Stomach (tissue), 9 donors: ENCODE measurements around the gene KRT4. TPM values are rescaled to one million over a fixed set of nuclear protein-coding genes. Genes with fewer than 3 reads are reported as not detected.

Source experiments
- DNase-seq, 2 donors: peaks; one replicate each; pipeline versions ENCODE4 v3.0.0 to v3.0.0-alpha.2; 2013 to 2019
- H3K27ac ChIP-seq, 5 donors: fragments of 200-600 bp in 4 of 5; sonication (generic) in 4 of 5; one replicate each; pipeline ENCODE4 v1.5.1; 2013 to 2019; ENCODE audit warnings: mild to moderate bottlenecking in 1 of 5, moderate library complexity in 1 of 5
- H3K27me3 ChIP-seq, 3 donors: fragments of 200-600 bp; sonication (generic); one replicate each; pipeline ENCODE4 v1.5.1; 2017 to 2019; ENCODE audit warnings: mixed run types in 1 of 3
- H3K36me3 ChIP-seq, 4 donors: fragments of 200-600 bp; sonication (generic); 1 replicate in 3 of 4; 2 replicates in 1 of 4; pipeline ENCODE4 v1.5.1; 2016 to 2019
- H3K4me1 ChIP-seq, 4 donors: fragments of 200-600 bp; sonication (generic); one replicate each; pipeline ENCODE4 v1.5.1; 2016 to 2019
- H3K4me3 ChIP-seq, 4 donors: fragments of 200-600 bp; sonication (generic) in 3 of 4; one replicate each; pipeline ENCODE4 v1.5.1; 2016 to 2019; ENCODE audit warnings: mild to moderate bottlenecking in 1 of 4
- H3K9me3 ChIP-seq, 4 donors: fragments of 200-600 bp; sonication (generic); one replicate each; pipeline ENCODE4 v1.5.1; 2016 to 2019
- CTCF ChIP-seq, 7 experiments: fragments of 450-650 bp in 4 of 7; fragments of 200-600 bp in 3 of 7; sonication (generic) in 3 of 7; IDR thresholded peaks; one replicate each; pipeline ENCODE4 v1.5.1; 2016 to 2019; ENCODE audit warnings: antibody characterized with exemption in 7 of 7, control low read depth in 2 of 7, mild to moderate bottlenecking in 1 of 7
- EP300 ChIP-seq: sonication (generic); formaldehyde crosslinking; IDR thresholded peaks from one replicate; pipeline ENCODE4 v1.6.1; 2017; ENCODE audit warnings: antibody characterized with exemption
- POLR2A ChIP-seq, 4 donors: fragments of 450-650 bp; IDR thresholded peaks; one replicate each; pipeline ENCODE4 v1.6.1; 2016; ENCODE audit warnings: antibody characterized with exemption in 4 of 4, control low read depth in 2 of 4, mild to moderate bottlenecking in 1 of 4, moderate library complexity in 1 of 4
- POLR2AphosphoS5 ChIP-seq, 3 donors: sonication (generic); formaldehyde crosslinking; IDR thresholded peaks; one replicate each; pipeline ENCODE4 v1.6.1; 2016; ENCODE audit warnings: antibody characterized with exemption in 3 of 3
- WGBS, 5 donors: extraction: QIAGEN DNeasy Blood & Tissue Kit in 3 of 5; methylation state at CpG; one replicate each; pipeline versions ENCODE4 v1.1.5 to v1.1.7; 2013 to 2018; 5-methylcytosine and 5-hydroxymethylcytosine counted together
- intact Hi-C: fragments of 100-400 bp; cut with DNase I; formaldehyde crosslinking; loops from one replicate; pipeline ENCODE4 v1.15.1; 2023; ENCODE audit warnings: low total_unique reads
- polyA plus RNA-seq, 3 donors: library from polyadenylated mRNA; stranded (reverse); fragments of 200-250 nt; gene quantifications; one replicate each; pipeline ENCODE4 v1.2.3, GENCODE V29; 2013
- total RNA-seq, 5 donors: library from RNA; depleted of rRNA; stranded (reverse); fragments of >200 nt; gene quantifications; one replicate each; pipeline versions ENCODE4 v1.1.0 to v1.2.3, GENCODE V29; 2014 to 2016
- donor health status: healthy with polysubstance abuse.
- donor health status: Bipolar disorder and iron deficiency.
- donor health status: healthy.

Gene KRT4
- total and polyA plus RNA-seq, 8 donors = 5.1 to 2,693 (median 11.2) TPM; not detected in 4

GRCh38 chr12:52823761-52824450 is 10.0 kb upstream of the KRT4 start:
- TF ChIP-seq EP300 = no peak
- TF ChIP-seq POLR2AphosphoS5 (IDR thresholded peaks at IDR 0.05) = no peak
- TF ChIP-seq POLR2A (IDR thresholded peaks at IDR 0.05) = no peak
- TF ChIP-seq CTCF (IDR thresholded peaks at IDR 0.05) = no peak
- Histone ChIP-seq H3K4me3 (no peak overlapping the region), H3K27me3 (peaks cover 0 to 23% (median 5%) of the 10 kb centered on the region in 3 donors), H3K27ac (no peak overlapping the region), H3K36me3 (no peaks in the 10 kb centered on the region), H3K9me3 (no peaks in the 10 kb centered on the region), H3K4me1 (peaks cover 0 to 10% (median 0%) of the 10 kb centered on the region in 4 donors)
- DNase-seq = no peak
- intact Hi-C loops = no loop called here
- 80 to 93% (median 89%) methylated on average over 9 to 15 of the region's 15 CpGs for WGBS, 5 donors

DNA sequence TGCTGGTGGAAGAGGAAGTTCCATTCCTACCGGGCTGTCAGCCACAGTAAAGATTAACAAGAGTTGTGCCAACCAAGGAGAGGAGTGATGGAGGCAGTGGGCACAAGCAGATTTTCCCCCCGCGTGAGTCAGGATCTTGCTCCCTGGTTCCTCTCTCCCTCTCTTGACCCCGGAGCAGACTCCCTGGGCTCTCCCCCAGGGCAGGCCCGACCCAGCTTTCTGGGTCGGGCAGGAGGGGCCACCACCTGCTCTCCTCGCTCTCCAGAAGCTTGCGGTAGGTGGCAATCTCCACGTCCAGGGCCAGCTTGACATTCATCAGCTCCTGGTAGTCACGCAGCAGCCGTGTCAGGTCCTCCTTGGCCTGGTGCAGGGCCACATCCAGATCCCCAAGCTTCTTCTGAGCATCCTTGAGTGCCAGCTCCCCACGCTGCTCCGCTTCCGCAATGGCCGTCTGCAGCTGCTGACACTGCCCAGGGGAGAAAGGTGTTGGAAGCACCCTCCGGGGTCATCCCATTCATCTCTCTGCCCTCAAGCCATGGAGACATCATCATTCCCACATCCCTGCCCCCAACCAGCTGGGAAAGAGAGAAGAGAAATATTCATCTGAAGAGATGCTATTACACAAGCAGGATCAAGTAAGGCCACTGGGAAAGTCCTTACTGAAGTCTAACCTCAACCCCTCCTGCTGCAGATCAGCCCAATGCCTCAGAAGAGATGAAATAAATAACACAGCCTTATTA is 9.0 kb upstream of the KRT4 start:
- Histone ChIP-seq H3K36me3 (no peaks in the 10 kb centered on the region), H3K27ac (no peak overlapping the region), H3K4me1 (peaks cover 0 to 10% (median 0%) of the 10 kb centered on the region in 4 donors), H3K27me3 (peaks cover 0 to 31% (median 8%) of the 10 kb centered on the region in 3 donors), H3K4me3 (no peak overlapping the region), H3K9me3 (no peaks in the 10 kb centered on the region)
- no peak for DNase-seq
- intact Hi-C loops = no loop called here
- WGBS, 5 donors = 72 to 78% (median 76%) methylated on average over 12 to 16 of the region's 16 CpGs
- TF ChIP-seq POLR2A (IDR thresholded peaks at IDR 0.05) = no peak
- no peak for TF ChIP-seq CTCF (IDR thresholded peaks at IDR 0.05)
- no peak for TF ChIP-seq EP300
- TF ChIP-seq POLR2AphosphoS5 (IDR thresholded peaks at IDR 0.05) = no peak

GRCh38 chr12:52821826-52822660 is 8.1 kb upstream of the KRT4 start:
- 66 to 80% (median 77%) methylated on average over 6 to 10 of the region's 10 CpGs for WGBS, 5 donors
- Histone ChIP-seq H3K27me3 (peaks cover 0 to 40% (median 8%) of the 10 kb centered on the region in 3 donors), H3K36me3 (no peaks in the 10 kb centered on the region), H3K4me1 (peaks cover 0 to 10% (median 0%) of the 10 kb centered on the region in 4 donors), H3K27ac (no peak overlapping the region), H3K9me3 (no peaks in the 10 kb centered on the region), H3K4me3 (no peak overlapping the region)
- DNase-seq = no peak
- no peak for TF ChIP-seq POLR2A (IDR thresholded peaks at IDR 0.05)
- no peak for TF ChIP-seq POLR2AphosphoS5 (IDR thresholded peaks at IDR 0.05)
- no peak for TF ChIP-seq EP300
- no peak for TF ChIP-seq CTCF (IDR thresholded peaks at IDR 0.05)
- intact Hi-C loops = no loop called here
